Fibroblast of lung (primary cell): ENCODE results near the gene DENND1A.

Experiments used
- EZH2 ChIP-seq: IDR thresholded peaks from 2 replicates; pipeline ENCODE4 v1.5.1; 2012; ENCODE audit warnings: low read length, control low read depth, mild to moderate bottlenecking; ENCODE audit errors: missing control alignments
- TF ChIP-seq, protein P1 (sequence below), 2 donors: IDR thresholded peaks in 1 of 2; conservative IDR thresholded peaks in 1 of 2; 1 replicate in 1 of 2; 2 replicates in 1 of 2; pipeline ENCODE4 v1.5.1; 2011 to 2012; ENCODE audit warnings: low read length in 2 of 2, control low read depth in 1 of 2, inconsistent platforms in 1 of 2, low read depth in 1 of 2, mild to moderate bottlenecking in 1 of 2

DNA sequence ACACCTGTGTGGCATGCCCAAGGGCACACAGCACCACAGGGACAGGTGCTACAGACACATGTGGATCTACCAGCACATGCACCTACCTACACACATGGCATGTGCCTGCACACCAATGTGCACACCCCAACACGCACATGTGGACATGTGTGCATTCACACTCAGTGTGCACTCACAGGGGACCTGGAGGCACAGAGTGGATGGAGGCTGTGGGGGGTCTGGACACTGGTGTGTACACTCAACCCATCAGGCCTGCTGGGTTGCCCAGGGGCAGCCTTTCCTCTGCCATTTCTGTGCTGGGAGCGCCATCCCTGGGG, 572.2 kb downstream of the DENND1A start:
- TF ChIP-seq, protein P1, sequence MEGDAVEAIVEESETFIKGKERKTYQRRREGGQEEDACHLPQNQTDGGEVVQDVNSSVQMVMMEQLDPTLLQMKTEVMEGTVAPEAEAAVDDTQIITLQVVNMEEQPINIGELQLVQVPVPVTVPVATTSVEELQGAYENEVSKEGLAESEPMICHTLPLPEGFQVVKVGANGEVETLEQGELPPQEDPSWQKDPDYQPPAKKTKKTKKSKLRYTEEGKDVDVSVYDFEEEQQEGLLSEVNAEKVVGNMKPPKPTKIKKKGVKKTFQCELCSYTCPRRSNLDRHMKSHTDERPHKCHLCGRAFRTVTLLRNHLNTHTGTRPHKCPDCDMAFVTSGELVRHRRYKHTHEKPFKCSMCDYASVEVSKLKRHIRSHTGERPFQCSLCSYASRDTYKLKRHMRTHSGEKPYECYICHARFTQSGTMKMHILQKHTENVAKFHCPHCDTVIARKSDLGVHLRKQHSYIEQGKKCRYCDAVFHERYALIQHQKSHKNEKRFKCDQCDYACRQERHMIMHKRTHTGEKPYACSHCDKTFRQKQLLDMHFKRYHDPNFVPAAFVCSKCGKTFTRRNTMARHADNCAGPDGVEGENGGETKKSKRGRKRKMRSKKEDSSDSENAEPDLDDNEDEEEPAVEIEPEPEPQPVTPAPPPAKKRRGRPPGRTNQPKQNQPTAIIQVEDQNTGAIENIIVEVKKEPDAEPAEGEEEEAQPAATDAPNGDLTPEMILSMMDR (conservative IDR thresholded peaks at IDR 0.05 in 1 of 2, IDR thresholded peaks at IDR 0.05 in 1 of 2; ENCODE audit: low read depth in 1 of 2, low read length in 2 of 2) = no peak
- TF ChIP-seq EZH2 = no peak
